Calu3 (cell line): ENCODE results near the gene ZNF536. TPM values are rescaled to one million over a fixed set of nuclear protein-coding genes. Genes with fewer than 3 reads are reported as not detected.

Source experiments
- BruUV-seq: library from RNA; stranded (reverse); fragments of 400-500 nt; replicated peaks from 2 replicates; lab custom pipeline; 2021; lab: Mats Ljungman, UMichigan
- CTCF ChIA-PET: fragments of 300-600 bp; sonication (Branson Sonifier 250); formaldehyde crosslinking; loops from one replicate; lab custom pipeline; 2022; ENCODE audit warnings: antibody characterized with exemption; lab: Charles Lee
- DNase-seq: peaks from one replicate; pipeline ENCODE4 v3.0.0; 2022
- H3K27ac Mint-ChIP-seq: one replicate; pipeline ENCODE4 v1.8.0; 2022; ENCODE audit warnings: mixed read lengths; ENCODE audit not compliant: unreplicated experiment
- H3K27me3 Mint-ChIP-seq: one replicate; pipeline ENCODE4 v1.8.0; 2022; ENCODE audit warnings: mixed read lengths; ENCODE audit not compliant: unreplicated experiment
- H3K36me3 Mint-ChIP-seq: one replicate; pipeline ENCODE4 v1.8.0; 2022; ENCODE audit warnings: mild to moderate bottlenecking, moderate library complexity, mixed read lengths; ENCODE audit not compliant: insufficient read depth, unreplicated experiment
- H3K4me1 Mint-ChIP-seq: one replicate; pipeline ENCODE4 v1.8.0; 2022; ENCODE audit warnings: mild to moderate bottlenecking, low read depth, mixed read lengths; ENCODE audit not compliant: unreplicated experiment
- H3K4me3 Mint-ChIP-seq: one replicate; pipeline ENCODE4 v1.8.0; 2022; ENCODE audit warnings: mild to moderate bottlenecking, low read depth, moderate library complexity, mixed read lengths; ENCODE audit not compliant: unreplicated experiment
- H3K9me3 Mint-ChIP-seq: one replicate; pipeline ENCODE4 v1.8.0; 2022; ENCODE audit warnings: low read depth, mixed read lengths; ENCODE audit not compliant: unreplicated experiment
- CTCF ChIP-seq: fragments of 200-600 bp; IDR thresholded peaks from one replicate; pipeline ENCODE4 v1.8.0; 2022; ENCODE audit warnings: antibody characterized with exemption; ENCODE audit not compliant: unreplicated experiment
- intact Hi-C: fragments of 100-400 bp; cut with micrococcal nuclease; formaldehyde crosslinking; loops from one replicate; pipeline ENCODE4 v1.10.0; 2022; ENCODE audit not compliant: unreplicated experiment
- total RNA-seq: library from RNA; stranded (reverse); gene quantifications from 2 replicates; pipeline ENCODE4 v1.2.3, GENCODE V29; 2022

ZNF536 gene
- total RNA-seq, 1 experiment from 2014 or later = not detected

GRCh38 chr19:30450100-30450499 lies 77.9 kb downstream of the ZNF536 start:
- TF ChIP-seq CTCF = no peak
- intact Hi-C loops = no loop called here
- BruUV-seq = no TSS peak
- CTCF ChIA-PET = no interaction called here
- Mint-ChIP-seq H3K9me3 (peaks cover 7% of the 10 kb centered on the region), H3K4me1 (no peaks in the 10 kb centered on the region), H3K27ac (no peak overlapping the region), H3K27me3 (no peaks in the 10 kb centered on the region), H3K36me3 (no peaks in the 10 kb centered on the region), H3K4me3 (no peak overlapping the region)
- DNase-seq = no peak

- Mint-ChIP-seq H3K9me3 (peaks cover 7% of the 10 kb centered on the region), H3K4me3 (no peak overlapping the region), H3K27me3 (no peaks in the 10 kb centered on the region), H3K4me1 (no peaks in the 10 kb centered on the region), H3K36me3 (no peaks in the 10 kb centered on the region), H3K27ac (no peak overlapping the region)
- no peak for DNase-seq
- no TSS peak for BruUV-seq
- intact Hi-C loops = no loop called here
- TF ChIP-seq CTCF = no peak
- CTCF ChIA-PET = no interaction called here
Measured at GRCh38 chr19:30450835-30451321, 78.7 kb downstream of the ZNF536 start.

- Mint-ChIP-seq H3K4me1 (no peaks in the 10 kb centered on the region), H3K27me3 (no peaks in the 10 kb centered on the region), H3K9me3 (peaks cover 4% of the 10 kb centered on the region), H3K27ac (no peak overlapping the region), H3K4me3 (no peak overlapping the region), H3K36me3 (no peaks in the 10 kb centered on the region)
- no TSS peak for BruUV-seq
- intact Hi-C loops = no loop called here
- no peak for TF ChIP-seq CTCF
- no peak for DNase-seq
- CTCF ChIA-PET = no interaction called here
Measured at GRCh38 chr19:30452931-30453330, 80.7 kb downstream of the ZNF536 start.

GRCh38 chr19:30453743-30454142 lies 81.6 kb downstream of the ZNF536 start:
- peaks cover 4% of the 10 kb centered on the region for H3K9me3 Mint-ChIP-seq
- no peak for TF ChIP-seq CTCF
- no peak for DNase-seq
- no peaks in the 10 kb centered on the region for H3K27me3 Mint-ChIP-seq
- no TSS peak for BruUV-seq
- CTCF ChIA-PET = no interaction called here
- H3K4me3 Mint-ChIP-seq = no peak overlapping the region
- intact Hi-C loops = no loop called here
- H3K27ac Mint-ChIP-seq = no peak overlapping the region
- H3K36me3 Mint-ChIP-seq = no peaks in the 10 kb centered on the region
- H3K4me1 Mint-ChIP-seq = no peaks in the 10 kb centered on the region
